ENCODE results near the gene MFSD6L. TPM values are rescaled to one million over a fixed set of nuclear protein-coding genes. Genes with fewer than 3 reads are reported as not detected.

MFSD6L gene
- total and polyA plus RNA-seq, 2 of the 13 experiments (the other 11 are each of a cell fraction or from before 2014, with no cell fraction given), result not detected

- Histone ChIP-seq H3K9ac (ENCODE audit: insufficient read depth, low read depth, low read length) (no peak overlapping the region), H3K4me3 (replicated peaks in 1 of 3; ENCODE audit: insufficient read depth in 1 of 3, low read depth in 2 of 3, low read length in 3 of 3) (no peak overlapping the region), H3K27ac (ENCODE audit: extremely low read length, insufficient read depth, low read length) (no peak overlapping the region), H2AFZ (ENCODE audit: low read length) (no peak overlapping the region), H3K79me2 (ENCODE audit: insufficient read depth, low read length) (no peaks in the 10 kb centered on the region), H3K9me3 (ENCODE audit: low read length) (no peaks in the 10 kb centered on the region), H3K4me1 (ENCODE audit: insufficient read depth, low read length) (no peaks in the 10 kb centered on the region), H3K36me3 (replicated peaks in 1 of 2; ENCODE audit: control insufficient read depth in 1 of 2, insufficient read depth in 2 of 2, low read length in 2 of 2) (no peaks in the 10 kb centered on the region), H3K27me3 (ENCODE audit: control insufficient read depth in 1 of 2, insufficient read depth in 2 of 2, low read length in 2 of 2) (peaks cover 3 to 42% of the 10 kb centered on the region in 2 experiments), H3K4me2 (ENCODE audit: low read depth, low read length) (no peak overlapping the region), H4K20me1 (ENCODE audit: insufficient read depth, low read length) (no peaks in the 10 kb centered on the region)
- TF ChIP-seq FIP1L1 (IDR thresholded peaks at IDR 0.05; ENCODE audit: borderline replicate concordance, insufficient read depth, low read depth, low read length) (no peak), SUZ12 (IDR thresholded peaks at IDR 0.05; ENCODE audit: low read depth, low read length) (no peak), SNAPC5 (CRISPR knock-in tag; IDR thresholded peaks at IDR 0.05; ENCODE audit: borderline replicate concordance) (no peak), SP5 (CRISPR knock-in tag; IDR thresholded peaks at IDR 0.05; ENCODE audit: borderline replicate concordance, low read depth) (no peak), RXRB (CRISPR knock-in tag; IDR thresholded peaks at IDR 0.05; ENCODE audit: borderline replicate concordance) (no peak), ZNF550 (CRISPR knock-in tag; IDR thresholded peaks at IDR 0.05; ENCODE audit: borderline replicate concordance) (no peak), MXD1 (CRISPR knock-in tag; IDR thresholded peaks at IDR 0.05) (no peak), KLF12 (CRISPR knock-in tag; IDR thresholded peaks at IDR 0.05; ENCODE audit: borderline replicate concordance) (no peak), MXI1 (IDR thresholded peaks at IDR 0.05; ENCODE audit: borderline replicate concordance, low read depth, low read length) (no peak), SYNCRIP (IDR thresholded peaks at IDR 0.05; ENCODE audit: insufficient read depth, low read depth, low read length) (no peak), ZNF569 (CRISPR knock-in tag; IDR thresholded peaks at IDR 0.05; ENCODE audit: borderline replicate concordance) (no peak), MEIS1 (CRISPR knock-in tag; IDR thresholded peaks at IDR 0.05; ENCODE audit: borderline replicate concordance) (no peak), ZNF782 (CRISPR knock-in tag; IDR thresholded peaks at IDR 0.05; ENCODE audit: borderline replicate concordance) (no peak), ZNF790 (CRISPR knock-in tag; IDR thresholded peaks at IDR 0.05; ENCODE audit: borderline replicate concordance) (no peak), AGO1 (IDR thresholded peaks at IDR 0.05; ENCODE audit: low read depth, low read length, poor library complexity, severe bottlenecking) (no peak), THYN1 (CRISPR knock-in tag; IDR thresholded peaks at IDR 0.05; ENCODE audit: borderline replicate concordance, low read depth) (no peak), SCMH1 (CRISPR knock-in tag; IDR thresholded peaks at IDR 0.05; ENCODE audit: borderline replicate concordance) (no peak), E2F2 (CRISPR knock-in tag; IDR thresholded peaks at IDR 0.05; ENCODE audit: borderline replicate concordance) (no peak)
- POLR2A ChIA-PET, result no interaction called here
- DNase-seq (ENCODE audit: low spot score) (no peak), ATAC-seq (no peak), FAIRE-seq (no peak)
- in situ Hi-C loops (cut with HindIII; ENCODE audit: extremely low pct_ligation_motif_present, low pct_unique_long_range_greater_than_20kb) (no loop called here), intact Hi-C loops (cut with micrococcal nuclease; ENCODE audit: unreplicated experiment) (loop anchor here (5.0 kb wide), 1 partner anchor 96 kb away; no protein-coding TSS in a partner anchor)
- WGBS (ENCODE audit: low lambda C conversion rate), result 40% methylated on average over 4 of the region's 6 CpGs
- CTCF ChIA-PET (ENCODE audit: low intra/inter-chr PET ratio, low total read pairs), result no interaction called here
- no TSS peak for BruUV-seq (replicated peaks)
Measured at GRCh38 chr17:8801135-8801840, 2.1 kb upstream of the MFSD6L start.
